Sigmoid colon (tissue), 4 donors: ENCODE data around the gene CRYBG1.

Source experiments
- CTCF ChIP-seq, 4 experiments: fragments of 450-650 bp in 3 of 4; fragments of 200-600 bp in 1 of 4; IDR thresholded peaks; one replicate each; pipeline ENCODE4 v1.5.1; 2016 to 2019; ENCODE audit warnings: antibody characterized with exemption in 4 of 4, mild to moderate bottlenecking in 3 of 4, moderate library complexity in 2 of 4
- POLR2AphosphoS5 ChIP-seq, 4 donors: sonication (generic); formaldehyde crosslinking; IDR thresholded peaks; one replicate each; pipeline ENCODE4 v1.6.1; 2017; ENCODE audit warnings: antibody characterized with exemption in 4 of 4

GRCh38 chr6:106379951-106380350, 19.4 kb downstream of the CRYBG1 start:
- no peak for TF ChIP-seq CTCF (IDR thresholded peaks at IDR 0.05)
- TF ChIP-seq POLR2AphosphoS5 (IDR thresholded peaks at IDR 0.05), result no peak
